SK-N-MC (cell line): ENCODE data around the gene ATP5PF.

ENCODE experiments used
- EZH2 ChIP-seq: fragments of 200-600 bp; sonication (generic); IDR thresholded peaks from one replicate; pipeline ENCODE4 v1.6.1; 2017; ENCODE audit warnings: antibody characterized with exemption
- POLR2AphosphoS5 ChIP-seq: IDR thresholded peaks from 2 replicates; pipeline ENCODE4 v1.6.1; 2012; ENCODE audit warnings: mild to moderate bottlenecking, low read depth, low read length, borderline replicate concordance

GRCh38 chr21:25776440-25776839, 41.7 kb upstream of the ATP5PF start:
- TF ChIP-seq POLR2AphosphoS5 (no peak), EZH2 (no peak)
